ENCODE results near the gene MVD. TPM values are rescaled to one million over a fixed set of nuclear protein-coding genes. Genes with fewer than 3 reads are reported as not detected.
"Not testable (repeated sequence)": the region's sequence is repeated elsewhere in the genome, so short reads cannot be mapped to it uniquely, and the experiment has no call there.

MVD gene
- polyA plus RNA-seq, 3 donors = 9.0 to 17.9 (median 12.2) TPM

- no peak overlapping the region for H2AFZ ChIP-seq (ENCODE audit: insufficient read depth, low read depth, low read length, poor library complexity, severe bottlenecking)
- no peak for DNase-seq
Measured at GRCh38 chr16:88669980-88670379, 7.1 kb upstream of the MVD start.

GRCh38 chr16:88669493-88669892, 6.6 kb upstream of the MVD start:
- H3K4me1 ChIP-seq (ENCODE audit: control insufficient read depth in 1 of 2, insufficient read depth in 2 of 2, low read length in 2 of 2); H3K27me3 Mint-ChIP-seq (ENCODE audit: low read depth in 3 of 3); H4K20me1 ChIP-seq (ENCODE audit: insufficient read depth, low read length); H3K79me2 ChIP-seq (ENCODE audit: insufficient read depth, low read length); H3K4me3 ChIP-seq (replicated peaks in 1 of 3; ENCODE audit: low read depth in 2 of 3, low read length in 3 of 3); H3K9me3 ChIP-seq (replicated peaks in 1 of 2; ENCODE audit: control insufficient read depth in 1 of 2, insufficient read depth in 1 of 2, low read length in 2 of 2); H3K9ac ChIP-seq (ENCODE audit: insufficient read depth, low read length, poor library complexity, severe bottlenecking); H3K4me3 Mint-ChIP-seq; H3K27ac ChIP-seq (ENCODE audit: low read depth in 1 of 2, low read length in 2 of 2); H3K4me1 Mint-ChIP-seq; H2AFZ ChIP-seq (ENCODE audit: insufficient read depth, low read depth, low read length, poor library complexity, severe bottlenecking); H3K27me3 ChIP-seq (ENCODE audit: control insufficient read depth in 2 of 2, insufficient read depth in 2 of 2, low read length in 2 of 2); DNase-seq; H3K36me3 ChIP-seq (replicated peaks in 1 of 2; ENCODE audit: control insufficient read depth in 1 of 2, insufficient read depth in 2 of 2, low read length in 2 of 2); H3K4me2 ChIP-seq (replicated peaks; ENCODE audit: extremely low read depth, low read length, poor library complexity, severe bottlenecking); H3K9me3 Mint-ChIP-seq: not testable (repeated sequence)
- WGBS (ENCODE audit: insufficient coverage) = no CpG with 5 or more reads among the region's 8 CpGs
- peak overlapping the region in 1 of 7 donors; percentile 18 for H3K27ac Mint-ChIP-seq
- intact Hi-C loops (cut with micrococcal nuclease) = loop anchor here in 1 of 2 donors (10.0 kb wide), 1 partner anchor 95 kb away; the partner anchor contains the start of gene ZC3H18
- peaks cover 9 to 24% of the 10 kb centered on the region in 2 donors for H3K36me3 Mint-ChIP-seq

More at GRCh38 chr16:88669980-88670379, 7.1 kb upstream of the MVD start:
- intact Hi-C loops (cut with micrococcal nuclease) = loop anchor here in 1 of 2 donors (10.0 kb wide), 1 partner anchor 95 kb away; the partner anchor contains the start of gene ZC3H18
- Mint-ChIP-seq H3K4me1 (peaks cover under 1% of the 10 kb centered on the region), H3K27me3 (ENCODE audit: low read depth in 3 of 3) (peaks cover 0 to 5% (median 2%) of the 10 kb centered on the region in 3 donors), H3K4me3 (no peak overlapping the region), H3K27ac (no peak overlapping the region), H3K9me3 (peaks cover 0 to 2% (median 0%) of the 10 kb centered on the region in 7 donors), H3K36me3 (peaks cover 8 to 26% of the 10 kb centered on the region in 2 donors)
- H3K36me3 ChIP-seq (replicated peaks in 1 of 2; ENCODE audit: control insufficient read depth in 1 of 2, insufficient read depth in 2 of 2, low read length in 2 of 2) = no peaks in the 10 kb centered on the region
- H3K4me2 ChIP-seq (replicated peaks; ENCODE audit: extremely low read depth, low read length, poor library complexity, severe bottlenecking) = no peak overlapping the region
- no peaks in the 10 kb centered on the region for H4K20me1 ChIP-seq (ENCODE audit: insufficient read depth, low read length)
- no peaks in the 10 kb centered on the region for H3K4me1 ChIP-seq (ENCODE audit: control insufficient read depth in 1 of 2, insufficient read depth in 2 of 2, low read length in 2 of 2)
- no peaks in the 10 kb centered on the region for H3K79me2 ChIP-seq (ENCODE audit: insufficient read depth, low read length)
- WGBS (ENCODE audit: insufficient coverage) = 100% methylated on average over 2 of the region's 10 CpGs
- H3K4me3 ChIP-seq (replicated peaks in 1 of 3; ENCODE audit: low read depth in 2 of 3, low read length in 3 of 3) = no peak overlapping the region
- H3K9ac ChIP-seq (ENCODE audit: insufficient read depth, low read length, poor library complexity, severe bottlenecking) = no peak overlapping the region
- no peak for TF ChIP-seq CTCF (IDR thresholded peaks at IDR 0.05)
- H3K9me3 ChIP-seq (replicated peaks in 1 of 2; ENCODE audit: control insufficient read depth in 1 of 2, insufficient read depth in 1 of 2, low read length in 2 of 2) = no peaks in the 10 kb centered on the region
- no peak overlapping the region for H3K27ac ChIP-seq (ENCODE audit: low read depth in 1 of 2, low read length in 2 of 2)
- H3K27me3 ChIP-seq (ENCODE audit: control insufficient read depth in 2 of 2, insufficient read depth in 2 of 2, low read length in 2 of 2) = no peaks in the 10 kb centered on the region

All from CD14-positive monocyte (primary cell).